IMR-90 (cell line): Measurements from ENCODE around the gene ARAP1. TPM values are rescaled to one million over a fixed set of nuclear protein-coding genes. Genes with fewer than 3 reads are reported as not detected.

ENCODE experiments used
- ATAC-seq: fragments of 200-7000 bp; cut with Tn5 transposase; 2 replicates; pipeline ENCODE4 v1.9.1; 2020; ENCODE audit warnings: low read depth, mild to moderate bottlenecking, moderate library complexity
- BruUV-seq: library from RNA; stranded (reverse); fragments of 400-500 nt; replicated peaks from 2 replicates; lab custom pipeline; 2021; lab: Mats Ljungman, UMichigan
- CTCF ChIA-PET: fragments of 300-600 bp; formaldehyde crosslinking; extraction: SDS; loops from one replicate; lab custom pipeline; 2021; ENCODE audit warnings: antibody characterized with exemption; lab: Yijun Ruan, JAX
- POLR2A ChIA-PET: fragments of 300-600 bp; sonication (Branson Sonifier 250); formaldehyde crosslinking; loops from one replicate; lab custom pipeline; 2022; ENCODE audit warnings: antibody characterized with exemption; ENCODE audit not compliant: unreplicated experiment; lab: Charles Lee
- DNase-seq: peaks from one replicate; pipeline ENCODE4 v3.0.0; 2013
- H2AFZ ChIP-seq: replicated peaks from 2 replicates; pipeline ENCODE3; 2013; ENCODE audit warnings: low read length, mild to moderate bottlenecking; ENCODE audit not compliant: poor library complexity
- H2AK5ac ChIP-seq: 2 replicates; pipeline ENCODE4 v1.6.1; 2013; ENCODE audit warnings: low read depth, low read length, inconsistent platforms
- H2AK9ac ChIP-seq: replicated peaks from 2 replicates; pipeline ENCODE3; 2013; ENCODE audit warnings: mild to moderate bottlenecking, low read depth, low read length, moderate library complexity; ENCODE audit not compliant: poor library complexity
- H2BK120ac ChIP-seq: 2 replicates; pipeline ENCODE4 v1.6.1; 2013; ENCODE audit warnings: low read depth, low read length, inconsistent platforms
- H2BK15ac ChIP-seq: 3 replicates; pipeline ENCODE4 v1.6.1; 2013; ENCODE audit warnings: low read depth, low read length, inconsistent platforms
- H2BK20ac ChIP-seq: 2 replicates; pipeline ENCODE4 v1.6.1; 2013; ENCODE audit warnings: low read depth, mild to moderate bottlenecking, inconsistent platforms, low read length, moderate library complexity
- H2BK5ac ChIP-seq: 2 replicates; pipeline ENCODE4 v1.6.1; 2013; ENCODE audit warnings: mild to moderate bottlenecking, low read depth, low read length, inconsistent platforms; ENCODE audit not compliant: poor library complexity, severe bottlenecking
- H3K14ac ChIP-seq: replicated peaks from 2 replicates; pipeline ENCODE4 v1.6.1; 2013; ENCODE audit warnings: low read depth, low read length, inconsistent platforms
- H3K18ac ChIP-seq: 2 replicates; pipeline ENCODE4 v1.6.1; 2013; ENCODE audit warnings: low read depth, low read length, control low read depth
- H3K23ac ChIP-seq: 2 replicates; pipeline ENCODE4 v1.6.1; 2013; ENCODE audit warnings: low read depth, low read length, inconsistent platforms
- H3K27ac ChIP-seq: 2 replicates; pipeline ENCODE4 v1.5.1; 2013; ENCODE audit warnings: mild to moderate bottlenecking, control low read depth, low read length; ENCODE audit not compliant: insufficient read depth
- H3K27me3 ChIP-seq: 2 replicates; pipeline ENCODE4 v1.6.1; 2013; ENCODE audit warnings: low read length; ENCODE audit not compliant: control insufficient read depth, insufficient read depth
- H3K36me3 ChIP-seq: 2 replicates; pipeline ENCODE4 v1.6.1; 2013; ENCODE audit warnings: low read length, mixed read lengths; ENCODE audit not compliant: control insufficient read depth, insufficient read depth
- H3K4ac ChIP-seq: 2 replicates; pipeline ENCODE4 v1.6.1; 2013; ENCODE audit warnings: low read depth, low read length, inconsistent platforms
- H3K4me1 ChIP-seq: 2 replicates; pipeline ENCODE4 v1.6.1; 2013; ENCODE audit warnings: low read length, mixed read lengths; ENCODE audit not compliant: control insufficient read depth, insufficient read depth
- H3K4me2 ChIP-seq: 2 replicates; pipeline ENCODE4 v1.6.1; 2013; ENCODE audit warnings: low read depth, mild to moderate bottlenecking, control low read depth, low read length, moderate library complexity
- H3K4me3 ChIP-seq: 2 replicates; pipeline ENCODE4 v1.5.1; 2013; ENCODE audit warnings: low read depth, mild to moderate bottlenecking, control low read depth, low read length, moderate library complexity; ENCODE audit not compliant: insufficient read depth
- H3K56ac ChIP-seq: 2 replicates; pipeline ENCODE4 v1.6.1; 2013; ENCODE audit warnings: low read length, inconsistent platforms; ENCODE audit not compliant: insufficient read depth; ENCODE audit errors: extremely low read depth
- H3K79me1 ChIP-seq, 2 experiments: 2 replicates each; pipeline ENCODE4 v1.6.1; 2013; ENCODE audit warnings: low read length in 2 of 2, inconsistent platforms in 1 of 2, low read depth in 1 of 2
- H3K9ac ChIP-seq: 2 replicates; pipeline ENCODE4 v1.6.1; 2013; ENCODE audit warnings: low read depth, low read length, control low read depth
- H3K9me1 ChIP-seq: 2 replicates; pipeline ENCODE4 v1.6.1; 2013; ENCODE audit warnings: low read length, inconsistent platforms; ENCODE audit not compliant: insufficient read depth
- H3K9me3 ChIP-seq: 2 replicates; pipeline ENCODE4 v1.6.1; 2013; ENCODE audit warnings: low read length; ENCODE audit not compliant: control insufficient read depth, insufficient read depth
- H4K20me1 ChIP-seq: 2 replicates; pipeline ENCODE4 v1.6.1; 2013; ENCODE audit warnings: low read length, inconsistent platforms; ENCODE audit not compliant: insufficient read depth
- H4K5ac ChIP-seq: 2 replicates; pipeline ENCODE4 v1.6.1; 2013; ENCODE audit warnings: mild to moderate bottlenecking, low read depth, low read length, control low read depth
- H4K8ac ChIP-seq, 2 experiments: 2 replicates each; pipeline ENCODE4 v1.6.1; 2013; ENCODE audit warnings: low read depth in 2 of 2, low read length in 2 of 2, control low read depth in 1 of 2, inconsistent platforms in 1 of 2
- H4K91ac ChIP-seq: 2 replicates; pipeline ENCODE4 v1.6.1; 2013; ENCODE audit warnings: low read depth, low read length, inconsistent platforms; ENCODE audit not compliant: insufficient read depth
- CEBPB ChIP-seq: IDR thresholded peaks from 2 replicates; pipeline ENCODE4 v1.6.1; 2012; ENCODE audit warnings: low read depth, low read length, improper control_type of control experiment
- CHD1 ChIP-seq: IDR thresholded peaks from 2 replicates; pipeline ENCODE4 v1.6.1; 2012; ENCODE audit warnings: low read depth, low read length, improper control_type of control experiment
- CTCF ChIP-seq: conservative IDR thresholded peaks from 2 replicates; pipeline ENCODE4 v1.5.1; 2012; ENCODE audit warnings: mild to moderate bottlenecking, low read depth, low read length, improper control_type of control experiment
- FOS ChIP-seq: fragments of 150-350 bp; IDR thresholded peaks from 2 replicates; pipeline ENCODE4 v1.6.1; 2016; ENCODE audit warnings: low read depth, low read length
- MAFK ChIP-seq: IDR thresholded peaks from 2 replicates; pipeline ENCODE4 v1.6.1; 2012; ENCODE audit warnings: low read depth, low read length, improper control_type of control experiment
- MAZ ChIP-seq: IDR thresholded peaks from 2 replicates; pipeline ENCODE4 v1.6.1; 2012; ENCODE audit warnings: low read depth, mild to moderate bottlenecking, low read length, improper control_type of control experiment, moderate library complexity, borderline replicate concordance
- NFE2L2 ChIP-seq: fragments of 150-350 bp; IDR thresholded peaks from 2 replicates; pipeline ENCODE4 v1.6.1; 2016; ENCODE audit warnings: low read depth, mild to moderate bottlenecking, low read length
- POLR2A ChIP-seq: IDR thresholded peaks from 2 replicates; pipeline ENCODE4 v1.6.1; 2012; ENCODE audit warnings: mild to moderate bottlenecking, low read depth, low read length
- RAD21 ChIP-seq: IDR thresholded peaks from 2 replicates; pipeline ENCODE4 v1.6.1; 2012; ENCODE audit warnings: low read length, improper control_type of control experiment
- RCOR1 ChIP-seq: IDR thresholded peaks from 2 replicates; pipeline ENCODE4 v1.6.1; 2012; ENCODE audit warnings: mild to moderate bottlenecking, low read length, improper control_type of control experiment; ENCODE audit not compliant: insufficient replicate concordance
- RFX5 ChIP-seq: IDR thresholded peaks from 2 replicates; pipeline ENCODE4 v1.8.0; 2012; ENCODE audit warnings: low read depth, mild to moderate bottlenecking, low read length, moderate library complexity
- SMC3 ChIP-seq: fragments of 150-350 bp; IDR thresholded peaks from 2 replicates; pipeline ENCODE4 v1.6.1; 2016; ENCODE audit warnings: low read depth, mild to moderate bottlenecking, antibody characterized with exemption, low read length, moderate library complexity
- WGBS, 2 experiments: methylation state at CpG; one replicate each; pipeline versions ENCODE4 v1.1.5 to v1.1.7; 2013; ENCODE audit warnings: missing lambda C conversion rate in 2 of 2; ENCODE audit not compliant: insufficient read length in 1 of 2; ENCODE audit errors: extremely low coverage in 2 of 2; 5-methylcytosine and 5-hydroxymethylcytosine counted together
- dilution Hi-C: fragments of 300-500 bp; cut with HindIII; formaldehyde crosslinking; loops from one replicate; pipeline ENCODE4 v1.14.3; 2018; ENCODE audit warnings: low sequenced_read_pairs; ENCODE audit not compliant: unreplicated experiment
- in situ Hi-C: fragments of 300-500 bp; cut with MboI; formaldehyde crosslinking; loops from 3 replicates; pipeline ENCODE4 v1.14.3; 2019; ENCODE audit warnings: low sequenced_read_pairs, inconsistent platforms, mixed read lengths
- intact Hi-C: fragments of 100-400 bp; cut with micrococcal nuclease; formaldehyde crosslinking; loops from 2 replicates; pipeline ENCODE4 v1.10.0; 2022
- polyA plus RNA-seq, 3 experiments: library from polyadenylated mRNA; depleted of rRNA; stranded (reverse); fragments of >200 nt; gene quantifications; 2 replicates each; pipeline ENCODE4 v1.2.3, GENCODE V29; 2012; ENCODE audit warnings: low replicate concordance in 1 of 3
- total RNA-seq: library from RNA; depleted of rRNA; stranded (reverse); fragments of >200 nt; gene quantifications from 2 replicates; pipeline ENCODE4 v1.2.3, GENCODE V29; 2012
- TF ChIP-seq, protein P1 (sequence below): fragments of 150-350 bp; IDR thresholded peaks from 2 replicates; pipeline ENCODE4 v1.6.1; 2016; ENCODE audit warnings: low read depth, mild to moderate bottlenecking, low read length, moderate library complexity, borderline replicate concordance
- TF ChIP-seq, protein P2 (sequence below): fragments of 150-350 bp; IDR thresholded peaks from 2 replicates; pipeline ENCODE4 v1.6.1; 2017; ENCODE audit warnings: mild to moderate bottlenecking, antibody characterized with exemption, low read length, low read depth

The ARAP1 gene
- total and polyA plus RNA-seq, 2 of the 4 experiments (the other 2 are of a cell fraction), result 37.6 to 63.1 TPM

DNA sequence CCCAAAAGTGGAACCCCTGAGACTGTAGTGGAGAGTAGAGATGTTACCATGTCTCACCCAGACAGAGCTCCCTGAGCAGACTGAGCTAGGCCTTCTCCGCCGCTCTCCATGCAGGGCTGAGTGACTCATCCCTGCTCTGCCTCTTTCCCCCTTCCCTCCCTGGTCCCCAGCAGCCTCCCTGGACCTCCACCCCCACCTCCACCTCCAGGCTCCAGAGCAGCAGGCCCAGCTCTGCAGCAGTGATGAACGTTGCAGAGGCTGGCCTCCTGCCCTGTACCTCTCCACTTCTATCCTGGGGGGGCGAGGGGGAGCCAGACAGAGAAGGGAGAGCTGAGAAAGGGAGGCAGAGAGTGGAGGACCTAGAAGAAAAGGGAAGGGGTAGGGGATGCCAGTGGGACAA, 19.3 kb upstream of the ARAP1 start:
- H3K56ac ChIP-seq, result no peak overlapping the region
- no peak overlapping the region for H4K5ac ChIP-seq
- H3K4ac ChIP-seq, result peak overlapping the region; percentile 69
- peaks cover 8% of the 10 kb centered on the region; the same call in 1 of the 2 replicates for H3K9me1 ChIP-seq
- ChIA-PET CTCF (no interaction called here), POLR2A (no interaction called here)
- DNase-seq (peak; percentile 72), ATAC-seq (peak; percentile 89)
- H3K27me3 ChIP-seq, result no peaks in the 10 kb centered on the region
- peak overlapping the region; percentile 78 for H2AK5ac ChIP-seq
- peak overlapping the region in 1 of 2 experiments; percentile 36; a peak in 2 of 4 replicates for H4K8ac ChIP-seq
- intact Hi-C loops (no loop called here), dilution Hi-C loops (no loop called here), in situ Hi-C loops (no loop called here)
- H2AK9ac ChIP-seq, result peak overlapping the region; percentile 61
- H3K4me3 ChIP-seq, result no peak overlapping the region
- peak overlapping the region; percentile 38 for H2BK120ac ChIP-seq
- peak overlapping the region; percentile 7; the same call in 1 of the 2 replicates for H3K4me2 ChIP-seq
- no TSS peak for BruUV-seq
- H3K79me1 ChIP-seq, result peaks cover 0 to 20% of the 10 kb centered on the region in 2 experiments; a peak in 2 of 4 replicates
- peaks cover 13% of the 10 kb centered on the region for H4K20me1 ChIP-seq
- peak; percentile 17; the same call in 1 of the 2 replicates for TF ChIP-seq SMC3
- no peak for TF ChIP-seq RFX5
- no peak for TF ChIP-seq CEBPB
- TF ChIP-seq RCOR1, result peak; percentile 33
- TF ChIP-seq CTCF, result no peak
- TF ChIP-seq POLR2A, result peak; percentile 45; the same call in 1 of the 2 replicates
- no peak for TF ChIP-seq CHD1
- no peak for TF ChIP-seq NFE2L2
- TF ChIP-seq RAD21, result 0 out of 2 replicates have a peak, but pooled peaks have one; percentile 9
- TF ChIP-seq, protein P1, sequence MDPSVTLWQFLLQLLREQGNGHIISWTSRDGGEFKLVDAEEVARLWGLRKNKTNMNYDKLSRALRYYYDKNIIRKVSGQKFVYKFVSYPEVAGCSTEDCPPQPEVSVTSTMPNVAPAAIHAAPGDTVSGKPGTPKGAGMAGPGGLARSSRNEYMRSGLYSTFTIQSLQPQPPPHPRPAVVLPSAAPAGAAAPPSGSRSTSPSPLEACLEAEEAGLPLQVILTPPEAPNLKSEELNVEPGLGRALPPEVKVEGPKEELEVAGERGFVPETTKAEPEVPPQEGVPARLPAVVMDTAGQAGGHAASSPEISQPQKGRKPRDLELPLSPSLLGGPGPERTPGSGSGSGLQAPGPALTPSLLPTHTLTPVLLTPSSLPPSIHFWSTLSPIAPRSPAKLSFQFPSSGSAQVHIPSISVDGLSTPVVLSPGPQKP, result no peak
- TF ChIP-seq, protein P2, sequence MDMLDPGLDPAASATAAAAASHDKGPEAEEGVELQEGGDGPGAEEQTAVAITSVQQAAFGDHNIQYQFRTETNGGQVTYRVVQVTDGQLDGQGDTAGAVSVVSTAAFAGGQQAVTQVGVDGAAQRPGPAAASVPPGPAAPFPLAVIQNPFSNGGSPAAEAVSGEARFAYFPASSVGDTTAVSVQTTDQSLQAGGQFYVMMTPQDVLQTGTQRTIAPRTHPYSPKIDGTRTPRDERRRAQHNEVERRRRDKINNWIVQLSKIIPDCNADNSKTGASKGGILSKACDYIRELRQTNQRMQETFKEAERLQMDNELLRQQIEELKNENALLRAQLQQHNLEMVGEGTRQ, result no peak
- no peak for TF ChIP-seq MAFK
- peak; percentile 86 for TF ChIP-seq MAZ
- TF ChIP-seq FOS, result peak; percentile 86
- peak overlapping the region; percentile 8; the same call in 1 of the 2 replicates for H3K27ac ChIP-seq
- H2BK15ac ChIP-seq, result peak overlapping the region; percentile 37; the same call in 1 of the 3 replicates
- H2AFZ ChIP-seq, result peak overlapping the region; percentile 84
- peak overlapping the region; percentile 80 for H3K14ac ChIP-seq
- H3K9me3 ChIP-seq, result no peaks in the 10 kb centered on the region
- H2BK5ac ChIP-seq, result peak overlapping the region; percentile 21
- peak overlapping the region; percentile 49; the same call in 1 of the 2 replicates for H3K23ac ChIP-seq
- H3K9ac ChIP-seq, result peak overlapping the region; percentile 11; the same call in 1 of the 2 replicates
- H3K36me3 ChIP-seq, result no peaks in the 10 kb centered on the region
- H2BK20ac ChIP-seq, result no peak overlapping the region
- 0% methylated on average over 2 of the region's 4 CpGs; no CpG with 5 or more reads in 1 of the 2 experiments for WGBS, 2 experiments
- peak overlapping the region; percentile 65 for H4K91ac ChIP-seq
- peaks cover 28% of the 10 kb centered on the region for H3K4me1 ChIP-seq
- H3K18ac ChIP-seq, result peak overlapping the region; percentile 9; the same call in 1 of the 2 replicates
